Keratinocyte (primary cell): ENCODE results near the gene DCLRE1A. TPM values are rescaled to one million over a fixed set of nuclear protein-coding genes. Genes with fewer than 3 reads are reported as not detected.

Source experiments
- DNase-seq: peaks from one replicate; pipeline ENCODE4 v3.0.0-alpha.2; 2011; ENCODE audit warnings: low read depth, missing footprints, low spot score
- FAIRE-seq: peaks from 2 replicates; lab custom pipeline; 2011; peaks lifted over from hg19 to GRCh38; lab: Jason Lieb, UNC
- H2AFZ ChIP-seq: 2 replicates; pipeline ENCODE4 v1.6.0; 2012; ENCODE audit warnings: low read length, control low read depth, inconsistent platforms; ENCODE audit not compliant: control insufficient read depth
- H3K27ac ChIP-seq: 2 replicates; pipeline ENCODE4 v1.5.1; 2011; ENCODE audit warnings: low read length; ENCODE audit not compliant: control insufficient read depth, insufficient read depth
- H3K27me3 ChIP-seq: 3 replicates; pipeline ENCODE4 v1.6.0; 2011; ENCODE audit warnings: low read length; ENCODE audit not compliant: control insufficient read depth, insufficient read depth; ENCODE audit errors: extremely low read depth
- H3K36me3 ChIP-seq, 2 experiments: 2 replicates in 1 of 2; 3 replicates in 1 of 2; pipeline ENCODE4 v1.5.1; 2011; ENCODE audit warnings: low read length in 2 of 2, mild to moderate bottlenecking in 1 of 2; ENCODE audit not compliant: control insufficient read depth in 2 of 2, insufficient read depth in 2 of 2; ENCODE audit errors: extremely low read depth in 1 of 2
- H3K4me1 ChIP-seq: 3 replicates; pipeline ENCODE4 v1.5.1; 2011; ENCODE audit warnings: low read length; ENCODE audit not compliant: control insufficient read depth, insufficient read depth; ENCODE audit errors: extremely low read depth
- H3K4me2 ChIP-seq: 3 replicates; pipeline ENCODE4 v1.6.0; 2011; ENCODE audit warnings: low read depth, low read length; ENCODE audit not compliant: control insufficient read depth, insufficient read depth; ENCODE audit errors: extremely low read depth
- H3K4me3 ChIP-seq, 3 experiments: fragments of 200-600 bp in 1 of 3; sonication (generic) in 1 of 3; 2 replicates in 2 of 3; 3 replicates in 1 of 3; pipeline ENCODE4 v1.5.1; 2011 to 2016; ENCODE audit warnings: low read length in 3 of 3, mild to moderate bottlenecking in 3 of 3, control low read depth in 2 of 3, inconsistent platforms in 1 of 3, low read depth in 1 of 3, mixed read lengths in 1 of 3, mixed run types in 1 of 3, moderate library complexity in 1 of 3; ENCODE audit not compliant: control insufficient read depth in 2 of 3, insufficient read depth in 2 of 3; ENCODE audit errors: extremely low read depth in 1 of 3
- H3K79me2 ChIP-seq: 2 replicates; pipeline ENCODE4 v1.6.0; 2012; ENCODE audit warnings: low read length; ENCODE audit not compliant: control insufficient read depth, insufficient read depth
- H3K9ac ChIP-seq: 3 replicates; pipeline ENCODE4 v1.6.0; 2011; ENCODE audit warnings: low read length; ENCODE audit not compliant: control insufficient read depth, insufficient read depth; ENCODE audit errors: extremely low read depth
- H3K9me1 ChIP-seq: 3 replicates; pipeline ENCODE4 v1.6.0; 2011; ENCODE audit warnings: low read length; ENCODE audit not compliant: control insufficient read depth, insufficient read depth; ENCODE audit errors: extremely low read depth
- H3K9me3 ChIP-seq: 2 replicates; pipeline ENCODE4 v1.5.1; 2012; ENCODE audit warnings: low read depth, low read length; ENCODE audit not compliant: control insufficient read depth
- H4K20me1 ChIP-seq: 3 replicates; pipeline ENCODE4 v1.6.0; 2011; ENCODE audit warnings: low read length; ENCODE audit not compliant: control insufficient read depth, insufficient read depth; ENCODE audit errors: extremely low read depth
- EZH2 ChIP-seq: IDR thresholded peaks from one replicate; pipeline ENCODE4 v1.6.1; 2012; ENCODE audit warnings: inconsistent platforms, mild to moderate bottlenecking, low read length, moderate library complexity
- dilution Hi-C: fragments of 300-500 bp; cut with MboI; formaldehyde crosslinking; loops from one replicate; pipeline ENCODE4 v1.7.0; 2020; ENCODE audit warnings: low sequenced_read_pairs; ENCODE audit not compliant: extremely low pct_ligation_motif_present
- polyA minus RNA-seq, 3 experiments: library from RNA; depleted of rRNA, polyadenylated mRNA; stranded (reverse); fragments of >200 nt; gene quantifications; 1 replicate in 1 of 3; 2 replicates in 1 of 3; 3 replicates in 1 of 3; pipeline ENCODE4 v1.2.3, GENCODE V29; 2011
- polyA plus RNA-seq, 5 experiments: library from polyadenylated mRNA; depleted of rRNA in 3 of 5; stranded (reverse) in 3 of 5; stranded (forward) in 1 of 5; unstranded in 1 of 5; fragments of >200 nt; gene quantifications; 1 replicate in 1 of 5; 2 replicates in 3 of 5; 3 replicates in 1 of 5; pipeline versions ENCODE4 v1.2.1 to v1.2.3, GENCODE V29; 2011 to 2012; ENCODE audit warnings: missing spikeins in 2 of 5, low read depth in 1 of 5, low replicate concordance in 1 of 5
- TF ChIP-seq, protein P1 (sequence below), 3 experiments: IDR thresholded peaks in 1 of 3; conservative IDR thresholded peaks in 1 of 3; optimal IDR thresholded peaks in 1 of 3; 2 replicates in 2 of 3; 3 replicates in 1 of 3; pipeline versions ENCODE3 to v1.5.1; 2011; ENCODE audit warnings: low read length in 3 of 3, mild to moderate bottlenecking in 3 of 3, moderate library complexity in 2 of 3, control low read depth in 1 of 3, inconsistent platforms in 1 of 3; ENCODE audit not compliant: insufficient read depth in 2 of 3; ENCODE audit errors: extremely low read depth in 1 of 3

Gene DCLRE1A
- polyA plus RNA-seq = 4.3 to 6.5 TPM (median 4.8 TPM) in 3 replicates
- 2.0 TPM for polyA plus RNA-seq (2011; ENCODE audit: low read depth)
- polyA plus RNA-seq (2011; cell fraction: cytosol; rRNA removed) = 2.8 and 6.3 TPM in 2 replicates
- 4.4 and 5.0 TPM in 2 replicates for polyA plus RNA-seq (2011; cell fraction: nucleus; rRNA removed)
- polyA plus RNA-seq (2012; ENCODE audit: low replicate concordance) = 2.5 and 3.3 TPM in 2 replicates
- polyA minus RNA-seq = 1.2 to 6.6 TPM (median 4.0 TPM) in 3 replicates
- 3.3 TPM for polyA minus RNA-seq (2011; cell fraction: cytosol; rRNA and poly(A)+ RNA removed)
- polyA minus RNA-seq (2011; cell fraction: nucleus; rRNA and poly(A)+ RNA removed) = 3.1 and 5.8 TPM in 2 replicates

DNA sequence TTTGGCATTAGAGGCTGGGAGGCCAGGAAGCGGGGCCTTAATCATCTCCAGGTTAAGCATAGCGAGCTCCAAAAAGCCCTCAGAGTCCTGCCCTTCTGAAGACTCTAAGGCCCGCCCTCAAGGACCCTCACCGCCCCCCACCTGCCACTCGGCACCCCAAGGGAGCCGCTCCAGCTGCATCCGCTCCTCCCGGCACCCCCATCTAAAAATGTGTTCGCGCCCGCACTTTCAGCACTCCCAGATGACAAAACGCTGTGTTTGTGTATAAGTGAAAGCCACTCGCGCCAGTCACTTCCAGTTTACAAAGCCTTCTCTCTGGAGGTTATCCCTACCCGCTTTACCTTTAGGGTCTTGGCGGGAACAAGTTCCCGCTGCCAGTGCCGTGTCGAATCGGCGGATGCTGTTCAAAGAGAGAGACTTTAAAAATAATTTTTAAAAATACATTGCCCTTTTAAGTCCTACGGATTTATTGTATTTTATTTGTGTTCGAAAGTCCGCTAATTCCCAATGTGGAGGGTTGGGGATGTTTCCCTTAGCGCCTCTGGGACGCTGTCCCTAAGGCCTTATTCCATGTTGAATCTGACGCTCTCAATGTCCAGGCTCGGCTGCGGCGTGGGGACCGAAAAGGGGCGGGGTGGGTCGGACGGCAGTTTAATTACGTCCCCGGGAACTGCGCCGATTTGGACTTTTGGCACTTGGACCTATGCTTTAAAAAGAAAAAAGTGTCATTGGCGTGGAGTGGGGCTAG is at the start of gene DCLRE1A, which contains the start of gene NHLRC2:
Gene DCLRE1A (minus strand): TSS at position 70 of the 748 bp plus-strand sequence. CDS start 900 bp downstream, outside the sequence.
Gene NHLRC2 (plus strand): TSS at position 649 of the 748 bp plus-strand sequence. CDS start 212 bp downstream, outside the sequence.
- peaks cover 37% of the 10 kb centered on the region for H3K4me1 ChIP-seq
- FAIRE-seq (no peak), DNase-seq (no peak)
- peaks cover 36% of the 10 kb centered on the region for H3K79me2 ChIP-seq
- H4K20me1 ChIP-seq = no peaks in the 10 kb centered on the region
- peak within 1 kb of the TSS; percentile 77 for H3K4me2 ChIP-seq
- TF ChIP-seq, protein P1, sequence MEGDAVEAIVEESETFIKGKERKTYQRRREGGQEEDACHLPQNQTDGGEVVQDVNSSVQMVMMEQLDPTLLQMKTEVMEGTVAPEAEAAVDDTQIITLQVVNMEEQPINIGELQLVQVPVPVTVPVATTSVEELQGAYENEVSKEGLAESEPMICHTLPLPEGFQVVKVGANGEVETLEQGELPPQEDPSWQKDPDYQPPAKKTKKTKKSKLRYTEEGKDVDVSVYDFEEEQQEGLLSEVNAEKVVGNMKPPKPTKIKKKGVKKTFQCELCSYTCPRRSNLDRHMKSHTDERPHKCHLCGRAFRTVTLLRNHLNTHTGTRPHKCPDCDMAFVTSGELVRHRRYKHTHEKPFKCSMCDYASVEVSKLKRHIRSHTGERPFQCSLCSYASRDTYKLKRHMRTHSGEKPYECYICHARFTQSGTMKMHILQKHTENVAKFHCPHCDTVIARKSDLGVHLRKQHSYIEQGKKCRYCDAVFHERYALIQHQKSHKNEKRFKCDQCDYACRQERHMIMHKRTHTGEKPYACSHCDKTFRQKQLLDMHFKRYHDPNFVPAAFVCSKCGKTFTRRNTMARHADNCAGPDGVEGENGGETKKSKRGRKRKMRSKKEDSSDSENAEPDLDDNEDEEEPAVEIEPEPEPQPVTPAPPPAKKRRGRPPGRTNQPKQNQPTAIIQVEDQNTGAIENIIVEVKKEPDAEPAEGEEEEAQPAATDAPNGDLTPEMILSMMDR (optimal IDR thresholded peaks at IDR 0.05 in 1 of 3, IDR thresholded peaks at IDR 0.05 in 1 of 3, conservative IDR thresholded peaks at IDR 0.05 in 1 of 3; ENCODE audit: extremely low read depth in 1 of 3, insufficient read depth in 2 of 3, low read length in 3 of 3) = no peak
- no peak for TF ChIP-seq EZH2
- peaks cover 0 to 6% of the 10 kb centered on the region in 2 experiments for H3K36me3 ChIP-seq
- H2AFZ ChIP-seq = peak within 1 kb of the TSS; percentile 93
- no peaks in the 10 kb centered on the region for H3K27me3 ChIP-seq
- peak within 1 kb of the TSS; percentile 96 for H3K27ac ChIP-seq
- H3K4me3 ChIP-seq = peak within 1 kb of the TSS; percentile 84 to 97 (median 93)
- H3K9ac ChIP-seq = peak within 1 kb of the TSS; percentile 95
- H3K9me3 ChIP-seq = no peaks in the 10 kb centered on the region
- dilution Hi-C loops = no loop called here
- H3K9me1 ChIP-seq = no peaks in the 10 kb centered on the region

DNA sequence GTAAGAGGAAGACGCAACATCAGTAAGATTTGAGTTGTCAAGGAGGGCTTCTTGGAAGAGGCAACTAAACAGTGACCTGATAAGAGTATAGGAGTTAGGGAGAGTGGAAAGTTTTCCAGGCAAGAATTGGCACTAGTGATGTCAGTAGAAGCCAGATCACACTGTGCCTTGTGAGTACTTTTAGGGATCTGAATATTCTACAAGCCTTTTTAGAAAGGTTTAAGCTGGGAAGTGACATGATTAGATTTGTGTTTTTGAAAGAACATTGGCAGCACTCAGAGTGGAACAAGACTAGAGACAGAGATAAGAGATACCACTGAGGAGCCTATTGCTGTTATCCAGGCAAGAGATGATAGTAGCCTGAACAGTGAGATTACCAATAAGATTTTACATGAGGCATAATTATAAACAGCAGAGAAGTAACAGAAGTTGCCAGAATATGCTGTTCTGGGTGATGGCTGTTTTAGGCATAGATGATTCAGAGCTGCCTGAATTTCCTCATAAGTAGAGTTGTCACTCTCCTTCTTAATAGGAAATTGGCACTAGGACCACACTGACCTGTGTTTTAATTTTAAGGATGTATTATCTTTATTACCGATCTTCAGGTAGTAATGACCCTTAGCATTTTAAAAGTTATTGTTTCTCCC is 46.2 kb upstream of the DCLRE1A start:
- Histone ChIP-seq H3K9me3 (no peaks in the 10 kb centered on the region), H3K36me3 (no peaks in the 10 kb centered on the region), H3K9me1 (no peaks in the 10 kb centered on the region), H3K9ac (no peak overlapping the region), H4K20me1 (no peaks in the 10 kb centered on the region), H3K27ac (no peak overlapping the region), H3K4me2 (no peak overlapping the region), H3K27me3 (no peaks in the 10 kb centered on the region), H3K79me2 (no peaks in the 10 kb centered on the region), H3K4me1 (peaks cover 6% of the 10 kb centered on the region), H2AFZ (no peak overlapping the region), H3K4me3 (no peak overlapping the region)
- no peak for DNase-seq
- TF ChIP-seq, protein P1 (optimal IDR thresholded peaks at IDR 0.05 in 1 of 3, IDR thresholded peaks at IDR 0.05 in 1 of 3, conservative IDR thresholded peaks at IDR 0.05 in 1 of 3; ENCODE audit: extremely low read depth in 1 of 3, insufficient read depth in 2 of 3, low read length in 3 of 3) = no peak
- no peak for TF ChIP-seq EZH2
- dilution Hi-C loops = no loop called here
- FAIRE-seq = peak; percentile 20
